GM19099 (cell line): ENCODE measurements around the gene NCKAP5.

Experiments used
- POLR2A ChIP-seq: IDR thresholded peaks from 3 replicates; pipeline ENCODE4 v1.6.1; 2011; ENCODE audit warnings: low read depth; ENCODE audit not compliant: insufficient read length; ENCODE audit errors: extremely low read depth

The NCKAP5 gene

DNA sequence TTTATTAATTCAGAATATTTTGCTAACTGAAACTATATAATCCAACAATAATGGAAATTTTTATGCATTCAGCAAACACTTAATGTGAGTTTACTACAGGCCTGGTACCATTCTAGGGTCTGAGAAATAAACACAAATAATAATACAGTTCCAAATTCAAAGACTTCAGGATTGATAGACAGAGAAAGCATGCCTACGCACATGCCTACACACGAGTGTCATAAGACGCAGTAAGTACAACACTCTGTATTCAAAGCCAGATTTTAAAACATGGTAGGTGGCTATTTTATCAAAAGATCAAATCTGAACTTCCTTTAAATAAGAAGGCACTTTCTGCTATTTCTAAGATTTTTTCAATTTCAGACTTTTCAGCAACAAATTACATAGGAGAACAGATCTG, 346.9 kb downstream of the NCKAP5 start:
- TF ChIP-seq POLR2A, result no peak

DNA sequence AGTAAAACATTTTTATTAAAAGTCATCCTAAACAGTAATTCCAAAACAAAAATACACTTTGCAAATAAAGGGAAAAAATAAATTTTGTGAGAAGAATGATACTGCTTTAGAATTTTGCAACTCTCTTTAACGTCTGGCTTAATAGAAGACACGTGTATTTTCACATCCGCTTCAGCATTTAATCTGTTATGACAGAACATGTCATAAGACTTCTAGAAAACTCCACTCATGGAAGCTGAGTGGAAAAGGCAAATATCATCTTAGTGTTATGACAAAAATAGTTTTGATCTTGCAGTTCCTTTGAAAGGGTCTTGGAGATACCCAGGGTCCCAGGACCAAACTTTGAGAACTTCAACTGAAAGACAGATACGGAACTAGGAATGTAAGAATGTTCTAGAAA, 350.1 kb downstream of the NCKAP5 start:
- no peak for TF ChIP-seq POLR2A

GRCh38 chr2:133215477-133215876, 352.8 kb downstream of the NCKAP5 start:
- TF ChIP-seq POLR2A, result no peak

DNA sequence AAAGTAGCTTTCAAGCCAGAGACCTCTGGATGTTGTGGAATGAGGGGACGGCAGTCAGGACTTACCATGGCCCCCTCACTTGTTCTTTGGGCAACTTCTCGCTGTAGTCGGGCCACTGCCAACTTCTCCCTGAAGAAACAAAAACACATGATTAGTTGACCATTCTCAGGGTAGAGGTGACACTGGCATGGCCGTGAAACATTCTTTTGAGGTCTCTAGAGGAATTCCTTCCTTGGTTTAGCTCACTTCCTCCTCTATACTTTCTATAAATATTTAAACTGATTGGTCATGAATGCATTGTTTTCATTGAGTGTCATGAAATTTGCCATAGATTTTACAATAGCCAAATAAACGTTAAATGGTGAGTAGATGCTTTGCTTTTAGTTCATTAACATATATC, 354.6 kb downstream of the NCKAP5 start:
- TF ChIP-seq POLR2A, result no peak

DNA sequence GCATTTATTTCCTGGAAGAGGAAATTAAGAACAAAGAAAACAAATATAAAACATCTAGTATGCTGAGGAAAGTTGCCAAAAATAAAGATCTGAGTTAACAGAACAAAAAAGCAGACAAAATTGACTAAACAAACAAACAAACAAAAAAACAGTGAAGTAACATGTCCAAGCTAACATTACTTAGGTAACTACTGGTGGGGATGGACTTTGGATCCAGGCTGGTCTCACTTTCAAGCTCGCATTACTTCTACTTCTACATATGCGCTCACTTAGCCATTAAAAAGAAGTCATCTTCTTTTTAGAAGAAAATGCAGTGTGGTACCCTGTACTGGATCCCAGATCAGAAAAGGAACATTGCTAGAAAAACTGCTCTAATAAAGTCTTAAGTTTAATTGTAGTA, 358.9 kb downstream of the NCKAP5 start:
- no peak for TF ChIP-seq POLR2A

DNA sequence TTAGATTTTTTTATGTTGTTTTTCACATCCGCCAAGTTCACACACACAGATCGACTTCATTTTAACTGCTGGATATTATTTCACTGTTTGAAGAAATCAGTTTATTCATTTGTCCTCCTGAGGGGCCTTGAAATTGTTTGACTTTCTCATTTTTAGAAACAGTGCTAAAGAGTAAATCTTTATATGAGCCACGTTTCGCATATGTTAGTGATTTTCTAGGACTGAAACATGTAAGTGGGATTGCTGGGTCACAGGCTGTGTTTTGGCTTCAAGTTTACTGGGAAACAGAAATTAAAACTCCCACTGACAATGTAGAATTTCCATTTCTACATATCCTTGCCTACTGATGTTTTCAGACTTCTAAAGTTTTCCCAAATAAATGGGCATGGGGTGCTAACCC, 363.8 kb downstream of the NCKAP5 start:
- TF ChIP-seq POLR2A, result no peak

GRCh38 chr2:133200684-133201421, 367.4 kb downstream of the NCKAP5 start:
- no peak for TF ChIP-seq POLR2A

DNA sequence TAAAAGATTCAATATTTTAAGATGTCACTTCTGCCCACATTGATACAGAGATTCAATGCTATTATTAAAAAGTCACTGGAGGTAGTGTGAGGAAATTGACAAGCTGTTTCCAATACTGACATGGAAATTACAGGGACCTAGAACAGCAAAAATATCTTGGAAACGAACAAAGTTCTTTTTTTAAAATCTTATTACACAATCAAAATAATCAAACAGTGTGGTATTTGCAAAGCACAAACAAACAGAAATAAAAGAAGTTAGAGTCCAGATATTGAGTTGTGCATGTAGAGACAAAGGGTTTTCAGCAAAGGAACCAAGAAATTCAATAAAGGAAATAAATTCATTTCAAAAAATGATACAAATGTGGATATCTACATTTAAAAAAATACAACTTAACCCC, 369.6 kb downstream of the NCKAP5 start:
- no peak for TF ChIP-seq POLR2A

GRCh38 chr2:133197156-133197555, 371.1 kb downstream of the NCKAP5 start:
- no peak for TF ChIP-seq POLR2A

- TF ChIP-seq POLR2A, result no peak
These were observed 373.4 kb downstream of the NCKAP5 start for GRCh38 chr2:133194777-133195335.

GRCh38 chr2:133194362-133194655, 374.0 kb downstream of the NCKAP5 start:
- TF ChIP-seq POLR2A, result no peak

- TF ChIP-seq POLR2A, result no peak
These were observed 374.5 kb downstream of the NCKAP5 start for GRCh38 chr2:133193544-133194361.

- no peak for TF ChIP-seq POLR2A
These were observed 376.2 kb downstream of the NCKAP5 start for GRCh38 chr2:133192028-133192427.

DNA sequence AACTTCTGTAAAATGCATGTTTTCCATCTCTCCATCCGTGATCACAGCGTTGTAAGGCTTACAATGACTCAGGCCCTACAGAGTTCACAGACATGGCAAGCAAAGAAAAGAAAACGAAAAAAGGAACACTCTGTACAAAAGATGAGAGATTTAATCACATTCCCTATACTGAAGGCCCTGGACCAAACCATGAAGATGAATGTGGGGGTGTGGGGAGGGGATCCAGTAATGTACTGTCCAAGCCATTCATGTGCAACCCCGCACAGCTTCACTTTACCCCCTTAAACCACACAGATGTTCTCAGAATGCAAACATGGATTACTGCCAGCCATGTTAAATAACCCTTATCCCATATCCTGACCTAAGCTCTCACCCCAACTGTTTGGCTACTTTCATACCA, 391.1 kb downstream of the NCKAP5 start:
- TF ChIP-seq POLR2A, result no peak

- no peak for TF ChIP-seq POLR2A
These were observed 392.3 kb downstream of the NCKAP5 start for GRCh38 chr2:133175926-133176325.

GRCh38 chr2:133173224-133173623, 395.0 kb downstream of the NCKAP5 start:
- TF ChIP-seq POLR2A, result no peak

- TF ChIP-seq POLR2A, result no peak
These were observed 396.8 kb downstream of the NCKAP5 start for GRCh38 chr2:133171393-133172004.
